ENCODE results near the gene HBG1. TPM values are rescaled to one million over a fixed set of nuclear protein-coding genes. Genes with fewer than 3 reads are reported as not detected.
"Not testable (repeated sequence)": the region's sequence is repeated elsewhere in the genome, so short reads cannot be mapped to it uniquely, and the experiment has no call there.

HBG1 gene
- total RNA-seq, 3 donors from 2014 or later (not counting 1 experiment from before 2014, with no cell fraction given): not detected

- Mint-ChIP-seq H3K27me3 (ENCODE audit: low read depth in 2 of 2) (no peaks in the 10 kb centered on the region), H3K27ac (no peak overlapping the region), H3K36me3 (no peaks in the 10 kb centered on the region), H3K9me3 (no peaks in the 10 kb centered on the region), H3K4me3 (no peak overlapping the region), H3K4me1 (no peaks in the 10 kb centered on the region)
- TF ChIP-seq CTCF (IDR thresholded peaks at IDR 0.05): no peak
- Histone ChIP-seq H3K4me1 (ENCODE audit: control insufficient read depth, insufficient read depth, low read length) (no peaks in the 10 kb centered on the region), H3K9me3 (ENCODE audit: control insufficient read depth, insufficient read depth, low read length) (no peaks in the 10 kb centered on the region), H3K36me3 (ENCODE audit: control insufficient read depth, insufficient read depth, low read length) (no peaks in the 10 kb centered on the region), H3K27ac (ENCODE audit: low read length) (no peak overlapping the region), H3K4me3 (ENCODE audit: low read length) (no peak overlapping the region), H3K27me3 (ENCODE audit: control insufficient read depth, insufficient read depth, low read length) (no peaks in the 10 kb centered on the region)
- intact Hi-C loops (cut with micrococcal nuclease): no loop called here
- DNase-seq (no peak), ATAC-seq (no peak)
- WGBS (ENCODE audit: insufficient coverage): 94% methylated on average over 1 of the region's 4 CpGs
Measured at GRCh38 chr11:5250543-5251204, 1.0 kb upstream of the HBG1 start.

GRCh38 chr11:5248498-5248897 is 1.2 kb downstream of the HBG1 start:
- not testable (repeated sequence) for H3K9me3 Mint-ChIP-seq
- WGBS (ENCODE audit: insufficient coverage): 96% methylated on average over 7 of the region's 7 CpGs

GRCh38 chr11:5247472-5248192 is 2.0 kb downstream of the HBG1 start:
- Mint-ChIP-seq H3K27ac (no peak overlapping the region), H3K36me3 (no peaks in the 10 kb centered on the region), H3K4me1 (no peaks in the 10 kb centered on the region), H3K9me3 (no peaks in the 10 kb centered on the region), H3K27me3 (ENCODE audit: low read depth in 2 of 2) (no peaks in the 10 kb centered on the region), H3K4me3 (no peak overlapping the region)
- Histone ChIP-seq H3K27me3 (ENCODE audit: control insufficient read depth, insufficient read depth, low read length) (no peaks in the 10 kb centered on the region), H3K27ac (ENCODE audit: low read length) (no peak overlapping the region), H3K4me3 (ENCODE audit: low read length) (no peak overlapping the region), H3K9me3 (ENCODE audit: control insufficient read depth, insufficient read depth, low read length) (no peaks in the 10 kb centered on the region), H3K36me3 (ENCODE audit: control insufficient read depth, insufficient read depth, low read length) (no peaks in the 10 kb centered on the region), H3K4me1 (ENCODE audit: control insufficient read depth, insufficient read depth, low read length) (no peaks in the 10 kb centered on the region)
- WGBS (ENCODE audit: insufficient coverage): 94% methylated on average over 3 of the region's 3 CpGs
- TF ChIP-seq CTCF (IDR thresholded peaks at IDR 0.05): no peak
- no peak for DNase-seq
- ATAC-seq: no peak
- intact Hi-C loops (cut with micrococcal nuclease): no loop called here

More at GRCh38 chr11:5248498-5248897, 1.2 kb downstream of the HBG1 start:
- H3K27ac Mint-ChIP-seq; H3K27me3 ChIP-seq (ENCODE audit: control insufficient read depth, insufficient read depth, low read length); H3K36me3 Mint-ChIP-seq; H3K4me1 ChIP-seq (ENCODE audit: control insufficient read depth, insufficient read depth, low read length); H3K9me3 ChIP-seq (ENCODE audit: control insufficient read depth, insufficient read depth, low read length); H3K27me3 Mint-ChIP-seq (ENCODE audit: low read depth in 2 of 2); H3K36me3 ChIP-seq (ENCODE audit: control insufficient read depth, insufficient read depth, low read length); ATAC-seq; H3K4me3 Mint-ChIP-seq; H3K4me3 ChIP-seq (ENCODE audit: low read length); DNase-seq; intact Hi-C loops (cut with micrococcal nuclease); H3K27ac ChIP-seq (ENCODE audit: low read length); H3K4me1 Mint-ChIP-seq: not testable (repeated sequence)

- H3K9me3 Mint-ChIP-seq: no peaks in the 10 kb centered on the region
- H3K27ac ChIP-seq (ENCODE audit: low read length): no peak overlapping the region
Measured at GRCh38 chr11:5246772-5247471, 2.7 kb downstream of the HBG1 start.

More at GRCh38 chr11:5246772-5247471, 2.7 kb downstream of the HBG1 start:
- ATAC-seq (no peak), DNase-seq (no peak)
- Histone ChIP-seq H3K36me3 (ENCODE audit: control insufficient read depth, insufficient read depth, low read length) (no peaks in the 10 kb centered on the region), H3K4me1 (ENCODE audit: control insufficient read depth, insufficient read depth, low read length) (no peaks in the 10 kb centered on the region), H3K4me3 (ENCODE audit: low read length) (no peak overlapping the region), H3K27me3 (ENCODE audit: control insufficient read depth, insufficient read depth, low read length) (no peaks in the 10 kb centered on the region), H3K9me3 (ENCODE audit: control insufficient read depth, insufficient read depth, low read length) (no peaks in the 10 kb centered on the region)
- no peak for TF ChIP-seq CTCF (IDR thresholded peaks at IDR 0.05)
- no peak overlapping the region for H3K27ac Mint-ChIP-seq
- no peak overlapping the region for H3K4me3 Mint-ChIP-seq
- intact Hi-C loops (cut with micrococcal nuclease): loop anchor here (1.0 kb wide), 1 partner anchor 7 kb away; the partner anchor contains the start of gene HBG2
- no peaks in the 10 kb centered on the region for H3K4me1 Mint-ChIP-seq
- no peaks in the 10 kb centered on the region for H3K36me3 Mint-ChIP-seq
- 62% methylated on average over 6 of the region's 6 CpGs for WGBS (ENCODE audit: insufficient coverage)
- H3K27me3 Mint-ChIP-seq (ENCODE audit: low read depth in 2 of 2): no peaks in the 10 kb centered on the region
